A549 (cell line): ENCODE measurements around the gene FNIP2. TPM values are rescaled to one million over a fixed set of nuclear protein-coding genes. Genes with fewer than 3 reads are reported as not detected.

ENCODE experiments used
- ATAC-seq, 2 experiments: fragments of 200-7000 bp in 1 of 2; fragments of >200 bp in 1 of 2; cut with Nextera tagmentation in 1 of 2; cut with Tn5 transposase in 1 of 2; 3 replicates each; pipeline versions ENCODE4 v1.8.0 to v1.9.1; 2018 to 2020; ENCODE audit warnings: mild to moderate bottlenecking in 1 of 2, moderate library complexity in 1 of 2
- CTCF ChIA-PET: fragments of 300-600 bp; sonication (Branson Sonifier 250); formaldehyde crosslinking; extraction: SDS; loops from one replicate; lab custom pipeline; 2021; ENCODE audit warnings: antibody characterized with exemption, inconsistent platforms; lab: Yijun Ruan, JAX
- POLR2A ChIA-PET: fragments of 350-600 bp; formaldehyde crosslinking; extraction: SDS; loops from one replicate; lab custom pipeline; 2021; ENCODE audit warnings: antibody characterized with exemption, inconsistent platforms; lab: Yijun Ruan, JAX
- DNase-seq, 2 experiments: peaks; one replicate each; pipeline versions ENCODE4 v3.0.0 to v3.0.0-alpha.2; 2011 to 2016; ENCODE audit warnings: low read depth in 1 of 2, low spot score in 1 of 2
- FAIRE-seq: peaks from 2 replicates; lab custom pipeline; 2011; peaks lifted over from hg19 to GRCh38; lab: Jason Lieb, UNC
- H3K27ac ChIP-seq, 2 experiments: fragments of >200 bp; sonication (Bioruptor Twin); formaldehyde crosslinking; 3 replicates each; pipeline ENCODE4 v1.5.1; 2016 to 2017
- H3K4me1 ChIP-seq: fragments of >200 bp; sonication (Bioruptor Twin); formaldehyde crosslinking; 3 replicates; pipeline ENCODE4 v1.6.1; 2016
- H3K4me2 ChIP-seq: fragments of >200 bp; sonication (Bioruptor Twin); formaldehyde crosslinking; 3 replicates; pipeline ENCODE4 v1.6.1; 2016
- H3K4me3 ChIP-seq: fragments of >200 bp; sonication (Bioruptor Twin); formaldehyde crosslinking; 3 replicates; pipeline ENCODE4 v1.5.1; 2016
- H3K9me3 ChIP-seq: fragments of >200 bp; sonication (Bioruptor Twin); formaldehyde crosslinking; 3 replicates; pipeline ENCODE4 v1.6.1; 2016
- CBX2 ChIP-seq: fragments of 200-600 bp; sonication (generic); IDR thresholded peaks from 2 replicates; pipeline ENCODE4 v1.6.1; 2016; ENCODE audit warnings: low read depth, mild to moderate bottlenecking, borderline replicate concordance
- CBX8 ChIP-seq: fragments of 200-600 bp; sonication (generic); IDR thresholded peaks from 2 replicates; pipeline ENCODE4 v1.6.1; 2016
- CEBPB ChIP-seq, 2 experiments: fragments of >200 bp in 1 of 2; sonication (Bioruptor Twin) in 1 of 2; formaldehyde crosslinking in 1 of 2; IDR thresholded peaks; 2 replicates each; pipeline ENCODE4 v1.6.1; 2012 to 2016
- CHD2 ChIP-seq: fragments of 150-350 bp; IDR thresholded peaks from 2 replicates; pipeline ENCODE4 v1.6.1; 2014; ENCODE audit warnings: low read length; ENCODE audit not compliant: partially characterized antibody
- EHF ChIP-seq: fragments of 250-450 bp; sonication (Bioruptor Pico); IDR thresholded peaks from 2 replicates; pipeline ENCODE4 v1.5.0; 2020; ENCODE audit warnings: mild to moderate bottlenecking
- EHMT2 ChIP-seq: fragments of 200-600 bp; sonication (generic); IDR thresholded peaks from 2 replicates; pipeline ENCODE4 v1.6.1; 2016; ENCODE audit warnings: antibody characterized with exemption, low read depth, mild to moderate bottlenecking, moderate library complexity
- ESRRA ChIP-seq: fragments of 150-350 bp; IDR thresholded peaks from 2 replicates; pipeline ENCODE4 v1.6.1; 2014; ENCODE audit warnings: mild to moderate bottlenecking, low read length, borderline replicate concordance
- FOSL2 ChIP-seq, 2 experiments: fragments of 450-650 bp in 1 of 2; fragments of >200 bp in 1 of 2; sonication (Bioruptor Twin) in 1 of 2; formaldehyde crosslinking; IDR thresholded peaks; 2 replicates each; pipeline versions ENCODE4 v1.5.0 to v1.6.1; 2016 to 2020; ENCODE audit warnings: mild to moderate bottlenecking in 1 of 2, moderate library complexity in 1 of 2
- FOXS1 ChIP-seq: fragments of 250-450 bp; sonication (Bioruptor Pico); IDR thresholded peaks from 2 replicates; pipeline ENCODE4 v1.5.0; 2020; ENCODE audit warnings: mild to moderate bottlenecking, moderate library complexity
- GATA3 ChIP-seq: IDR thresholded peaks from 2 replicates; pipeline ENCODE4 v1.6.1; 2012; ENCODE audit warnings: borderline replicate concordance
- HDAC2 ChIP-seq: fragments of 200-600 bp; sonication (generic); IDR thresholded peaks from 2 replicates; pipeline ENCODE4 v1.6.1; 2016
- HOXA7 ChIP-seq: fragments of 250-450 bp; sonication (Bioruptor Pico); IDR thresholded peaks from 2 replicates; pipeline ENCODE4 v1.5.0; 2020; ENCODE audit warnings: mild to moderate bottlenecking, moderate library complexity
- HOXB5 ChIP-seq: fragments of 250-450 bp; sonication (Bioruptor Pico); IDR thresholded peaks from 2 replicates; pipeline ENCODE4 v1.5.0; 2020; ENCODE audit warnings: mild to moderate bottlenecking, moderate library complexity
- KDM5A ChIP-seq: fragments of 200-600 bp; sonication (generic); IDR thresholded peaks from 2 replicates; pipeline ENCODE4 v1.6.1; 2016; ENCODE audit warnings: antibody characterized with exemption, mild to moderate bottlenecking
- MAFK ChIP-seq: fragments of 450-650 bp; IDR thresholded peaks from 2 replicates; pipeline ENCODE4 v1.6.1; 2014; ENCODE audit not compliant: partially characterized antibody
- MAZ ChIP-seq: fragments of 150-350 bp; IDR thresholded peaks from 2 replicates; pipeline ENCODE4 v1.6.1; 2014; ENCODE audit warnings: antibody characterized with exemption, low read depth, low read length, borderline replicate concordance
- MYC ChIP-seq: IDR thresholded peaks from 2 replicates; pipeline ENCODE4 v1.6.1; 2012; ENCODE audit warnings: mild to moderate bottlenecking, inconsistent platforms, low read length, improper control_type of control experiment, borderline replicate concordance
- NPAS2 ChIP-seq: fragments of 250-450 bp; sonication (Bioruptor Pico); IDR thresholded peaks from 2 replicates; pipeline ENCODE4 v1.8.0; 2022; ENCODE audit warnings: mild to moderate bottlenecking, moderate library complexity, borderline replicate concordance
- NR3C1 ChIP-seq: fragments of >200 bp; sonication (Bioruptor Twin); formaldehyde crosslinking; IDR thresholded peaks from 3 replicates; pipeline ENCODE4 v1.6.1; 2017
- PHF8 ChIP-seq: fragments of 200-600 bp; sonication (generic); IDR thresholded peaks from 2 replicates; pipeline ENCODE4 v1.6.1; 2016; ENCODE audit warnings: low read depth, mild to moderate bottlenecking, antibody characterized with exemption, moderate library complexity, borderline replicate concordance
- RAD21 ChIP-seq, 2 experiments: fragments of >200 bp in 1 of 2; sonication (Bioruptor Twin) in 1 of 2; formaldehyde crosslinking in 1 of 2; IDR thresholded peaks in 1 of 2; conservative IDR thresholded peaks in 1 of 2; 2 replicates in 1 of 2; 3 replicates in 1 of 2; pipeline ENCODE4 v1.6.1; 2012 to 2018; ENCODE audit warnings: inconsistent platforms in 1 of 2
- ZNF302 ChIP-seq: fragments of 250-450 bp; sonication (Bioruptor Pico); IDR thresholded peaks from 2 replicates; pipeline ENCODE4 v1.9.0; 2021; ENCODE audit warnings: inconsistent platforms, mild to moderate bottlenecking, moderate library complexity
- WGBS: methylation state at CpG from one replicate; pipeline ENCODE4 v1.1.6; 2017; ENCODE audit errors: missing lambda C conversion rate; 5-methylcytosine and 5-hydroxymethylcytosine counted together
- polyA plus RNA-seq, 4 experiments: library from polyadenylated mRNA; depleted of rRNA in 3 of 4; stranded (reverse); fragments of >200 nt; fragmentation: RNase III in 1 of 4; extraction: RNeasy Plus Mini Kit Qiagen cat#74134 plus additional on column Dnase treatment in 1 of 4; gene quantifications; 2 replicates in 3 of 4; 3 replicates in 1 of 4; pipeline ENCODE4 v1.2.3, GENCODE V29; 2011 to 2017
- TF ChIP-seq, protein P1 (sequence below): fragments of 150-350 bp; IDR thresholded peaks from 2 replicates; pipeline ENCODE4 v1.6.1; 2014; ENCODE audit warnings: low read depth, mild to moderate bottlenecking, low read length
- TF ChIP-seq, protein P2 (sequence below): IDR thresholded peaks from 2 replicates; pipeline ENCODE4 v1.6.1; 2012
- TF ChIP-seq, protein P3 (sequence below): fragments of 200-600 bp; sonication (generic); IDR thresholded peaks from 2 replicates; pipeline ENCODE4 v1.6.1; 2016; ENCODE audit warnings: antibody characterized with exemption, mild to moderate bottlenecking, moderate library complexity

FNIP2 gene
- polyA plus RNA-seq, 2 of the 4 experiments (the other 2 are of a cell fraction), result 2.0 to 2.5 TPM

DNA sequence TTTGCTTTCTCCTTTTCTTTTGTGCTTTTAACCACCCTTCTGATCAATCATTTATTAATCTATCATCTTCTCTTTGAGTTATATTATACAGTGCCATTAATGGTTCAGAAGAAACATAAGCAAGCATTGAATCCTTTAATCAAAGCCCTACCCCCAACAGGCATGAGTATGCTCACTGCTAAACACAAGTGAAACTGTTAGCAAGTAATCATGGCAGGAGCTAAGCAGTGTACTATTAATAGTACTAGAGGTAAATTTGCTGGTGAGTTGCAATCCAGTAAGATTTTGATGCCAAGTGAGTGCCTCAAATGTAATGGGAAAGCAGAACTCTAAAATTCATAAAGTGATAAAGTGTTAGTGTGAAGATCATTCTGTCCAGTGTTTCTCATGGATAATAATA, 57.2 kb downstream of the FNIP2 start:
- H3K27ac ChIP-seq, result no peak overlapping the region

DNA sequence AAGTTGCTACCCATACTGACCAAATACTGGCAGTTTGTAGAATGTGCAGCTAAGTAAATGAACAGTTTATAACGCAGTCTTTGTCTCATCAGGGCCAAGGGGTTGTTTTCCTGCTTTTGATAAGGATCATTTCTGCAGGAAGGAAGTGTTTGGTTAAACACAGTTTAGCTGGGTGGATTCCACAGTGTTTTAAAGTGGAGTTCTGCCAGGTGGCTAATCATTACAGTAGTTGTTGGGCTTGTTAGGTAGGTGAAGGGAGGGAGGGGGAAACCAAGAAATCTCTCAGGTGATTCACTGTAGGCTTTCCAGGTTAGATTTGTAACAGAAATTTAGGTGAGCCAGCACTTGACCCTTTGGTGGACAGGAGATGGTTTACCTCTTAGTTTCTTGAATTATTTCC, 58.1 kb downstream of the FNIP2 start:
- no peak for DNase-seq

More for the DNA sequence above, 57.2 kb downstream of the FNIP2 start:
- ChIA-PET CTCF (interaction anchor here (1.4 kb wide), 1 partner anchor 8 kb away, joined by 3 read pairs; no protein-coding TSS in a partner anchor), POLR2A (no interaction called here)
- Histone ChIP-seq H3K4me3 (no peak overlapping the region), H3K9me3 (no peaks in the 10 kb centered on the region), H3K4me1 (peaks cover 10% of the 10 kb centered on the region), H3K4me2 (no peak overlapping the region)
- FAIRE-seq, result no peak
- no peak for DNase-seq
- ATAC-seq, result no peak
- TF ChIP-seq KDM5A, result no peak
- TF ChIP-seq HOXA7 (CRISPR knock-in tag), result no peak
- TF ChIP-seq PHF8, result no peak
- TF ChIP-seq CHD2, result no peak
- no peak for TF ChIP-seq ZNF302
- TF ChIP-seq, protein P1, sequence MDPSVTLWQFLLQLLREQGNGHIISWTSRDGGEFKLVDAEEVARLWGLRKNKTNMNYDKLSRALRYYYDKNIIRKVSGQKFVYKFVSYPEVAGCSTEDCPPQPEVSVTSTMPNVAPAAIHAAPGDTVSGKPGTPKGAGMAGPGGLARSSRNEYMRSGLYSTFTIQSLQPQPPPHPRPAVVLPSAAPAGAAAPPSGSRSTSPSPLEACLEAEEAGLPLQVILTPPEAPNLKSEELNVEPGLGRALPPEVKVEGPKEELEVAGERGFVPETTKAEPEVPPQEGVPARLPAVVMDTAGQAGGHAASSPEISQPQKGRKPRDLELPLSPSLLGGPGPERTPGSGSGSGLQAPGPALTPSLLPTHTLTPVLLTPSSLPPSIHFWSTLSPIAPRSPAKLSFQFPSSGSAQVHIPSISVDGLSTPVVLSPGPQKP, result no peak
- no peak for TF ChIP-seq EHF (CRISPR knock-in tag)
- no peak for TF ChIP-seq ESRRA
- TF ChIP-seq CBX8, result no peak
- no peak for TF ChIP-seq NPAS2
- no peak for TF ChIP-seq MAZ
- TF ChIP-seq NR3C1, result no peak
- no peak for TF ChIP-seq CEBPB (IDR thresholded peaks at IDR 0.05)
- TF ChIP-seq CBX2, result no peak
- TF ChIP-seq EHMT2, result no peak
- no peak for TF ChIP-seq MAFK
- no peak for TF ChIP-seq GATA3
- TF ChIP-seq HOXB5, result no peak
- no peak for TF ChIP-seq HDAC2

More for the DNA sequence above, 58.1 kb downstream of the FNIP2 start:
- ATAC-seq (no peak), FAIRE-seq (no peak)
- Histone ChIP-seq H3K4me2 (no peak overlapping the region), H3K4me1 (peaks cover 10% of the 10 kb centered on the region), H3K9me3 (no peaks in the 10 kb centered on the region), H3K27ac (no peak overlapping the region), H3K4me3 (no peak overlapping the region)
- TF ChIP-seq FOXS1 (CRISPR knock-in tag) (no peak), FOSL2 (IDR thresholded peaks at IDR 0.05) (no peak), FOSL2 (CRISPR knock-in tag; IDR thresholded peaks at IDR 0.05) (no peak), MYC (no peak), MAFK (no peak), HOXB5 (no peak), CBX2 (no peak), RAD21 (conservative IDR thresholded peaks at IDR 0.05 in 1 of 2, IDR thresholded peaks at IDR 0.05 in 1 of 2) (no peak)
- TF ChIP-seq, protein P2, sequence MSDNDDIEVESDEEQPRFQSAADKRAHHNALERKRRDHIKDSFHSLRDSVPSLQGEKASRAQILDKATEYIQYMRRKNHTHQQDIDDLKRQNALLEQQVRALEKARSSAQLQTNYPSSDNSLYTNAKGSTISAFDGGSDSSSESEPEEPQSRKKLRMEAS, result no peak
- TF ChIP-seq, protein P3, sequence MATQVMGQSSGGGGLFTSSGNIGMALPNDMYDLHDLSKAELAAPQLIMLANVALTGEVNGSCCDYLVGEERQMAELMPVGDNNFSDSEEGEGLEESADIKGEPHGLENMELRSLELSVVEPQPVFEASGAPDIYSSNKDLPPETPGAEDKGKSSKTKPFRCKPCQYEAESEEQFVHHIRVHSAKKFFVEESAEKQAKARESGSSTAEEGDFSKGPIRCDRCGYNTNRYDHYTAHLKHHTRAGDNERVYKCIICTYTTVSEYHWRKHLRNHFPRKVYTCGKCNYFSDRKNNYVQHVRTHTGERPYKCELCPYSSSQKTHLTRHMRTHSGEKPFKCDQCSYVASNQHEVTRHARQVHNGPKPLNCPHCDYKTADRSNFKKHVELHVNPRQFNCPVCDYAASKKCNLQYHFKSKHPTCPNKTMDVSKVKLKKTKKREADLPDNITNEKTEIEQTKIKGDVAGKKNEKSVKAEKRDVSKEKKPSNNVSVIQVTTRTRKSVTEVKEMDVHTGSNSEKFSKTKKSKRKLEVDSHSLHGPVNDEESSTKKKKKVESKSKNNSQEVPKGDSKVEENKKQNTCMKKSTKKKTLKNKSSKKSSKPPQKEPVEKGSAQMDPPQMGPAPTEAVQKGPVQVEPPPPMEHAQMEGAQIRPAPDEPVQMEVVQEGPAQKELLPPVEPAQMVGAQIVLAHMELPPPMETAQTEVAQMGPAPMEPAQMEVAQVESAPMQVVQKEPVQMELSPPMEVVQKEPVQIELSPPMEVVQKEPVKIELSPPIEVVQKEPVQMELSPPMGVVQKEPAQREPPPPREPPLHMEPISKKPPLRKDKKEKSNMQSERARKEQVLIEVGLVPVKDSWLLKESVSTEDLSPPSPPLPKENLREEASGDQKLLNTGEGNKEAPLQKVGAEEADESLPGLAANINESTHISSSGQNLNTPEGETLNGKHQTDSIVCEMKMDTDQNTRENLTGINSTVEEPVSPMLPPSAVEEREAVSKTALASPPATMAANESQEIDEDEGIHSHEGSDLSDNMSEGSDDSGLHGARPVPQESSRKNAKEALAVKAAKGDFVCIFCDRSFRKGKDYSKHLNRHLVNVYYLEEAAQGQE, result no peak
- 32% methylated on average over 1 of the region's 1 CpG for WGBS
- ChIA-PET CTCF (interaction anchor here (1.1 kb wide), 1 partner anchor 25 kb away, joined by 3 read pairs; no protein-coding TSS in a partner anchor), POLR2A (no interaction called here)
